Measurements from ENCODE around the gene FAM47E.

FAM47E gene

DNA sequence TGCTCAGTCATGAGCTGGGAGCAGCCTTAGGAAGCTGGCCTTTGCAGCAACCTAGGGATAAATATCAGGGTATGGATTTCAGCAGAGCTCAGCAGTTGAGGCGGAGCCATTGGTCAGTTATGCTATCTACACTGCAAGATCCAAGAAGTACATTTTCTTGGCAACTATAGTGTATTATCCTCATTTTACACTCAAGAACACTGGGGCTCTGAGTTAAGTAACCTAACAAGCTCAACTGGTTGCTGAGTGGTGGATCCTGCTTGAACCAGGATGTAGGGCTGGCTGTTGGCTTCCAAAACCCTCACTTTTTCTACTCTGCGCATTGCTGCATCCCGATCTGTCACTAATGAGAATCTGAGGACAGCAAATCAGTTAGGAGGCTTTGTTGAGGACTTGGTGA, 36.4 kb upstream of the FAM47E start:
- ATAC-seq (no peak), DNase-seq (no peak)
- Mint-ChIP-seq H3K4me3 (no peak overlapping the region), H3K9me3 (no peaks in the 10 kb centered on the region), H3K27ac (no peak overlapping the region), H3K4me1 (peaks cover 54% of the 10 kb centered on the region), H3K27me3 (peaks cover 7% of the 10 kb centered on the region)

DNA sequence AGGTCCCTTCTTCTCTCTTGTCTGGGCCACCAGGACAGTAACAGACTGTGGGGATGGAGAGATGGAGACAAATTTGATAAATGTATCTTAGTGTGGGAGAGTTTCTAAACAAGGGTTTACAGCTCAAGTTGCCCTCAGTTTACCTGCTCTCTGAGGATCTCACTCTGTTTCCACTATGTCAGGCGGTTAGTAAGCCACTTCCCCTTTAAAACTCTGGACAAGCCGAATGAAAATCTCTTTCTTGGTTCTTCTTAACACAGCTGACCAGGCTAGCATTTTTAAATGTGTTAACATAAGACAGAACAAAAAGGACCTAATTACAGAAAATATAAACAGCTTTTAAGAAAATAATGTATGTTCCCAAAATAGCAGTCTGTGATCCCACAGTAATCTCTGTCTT, 35.0 kb upstream of the FAM47E start:
- Mint-ChIP-seq H3K4me1 (peaks cover 43% of the 10 kb centered on the region), H3K27me3 (peaks cover 7% of the 10 kb centered on the region), H3K4me3 (no peak overlapping the region), H3K27ac (no peak overlapping the region), H3K9me3 (no peaks in the 10 kb centered on the region)
- no peak for DNase-seq
- no peak for ATAC-seq

- DNase-seq (no peak), ATAC-seq (no peak)
- peaks cover 7% of the 10 kb centered on the region for H3K27me3 Mint-ChIP-seq
- H3K4me1 Mint-ChIP-seq = peaks cover 36% of the 10 kb centered on the region
- H3K4me3 Mint-ChIP-seq = no peak overlapping the region
- no peaks in the 10 kb centered on the region for H3K9me3 Mint-ChIP-seq
- no peak overlapping the region for H3K27ac Mint-ChIP-seq
These were observed 34.3 kb upstream of the FAM47E start for GRCh38 chr4:76216975-76217814.

DNA sequence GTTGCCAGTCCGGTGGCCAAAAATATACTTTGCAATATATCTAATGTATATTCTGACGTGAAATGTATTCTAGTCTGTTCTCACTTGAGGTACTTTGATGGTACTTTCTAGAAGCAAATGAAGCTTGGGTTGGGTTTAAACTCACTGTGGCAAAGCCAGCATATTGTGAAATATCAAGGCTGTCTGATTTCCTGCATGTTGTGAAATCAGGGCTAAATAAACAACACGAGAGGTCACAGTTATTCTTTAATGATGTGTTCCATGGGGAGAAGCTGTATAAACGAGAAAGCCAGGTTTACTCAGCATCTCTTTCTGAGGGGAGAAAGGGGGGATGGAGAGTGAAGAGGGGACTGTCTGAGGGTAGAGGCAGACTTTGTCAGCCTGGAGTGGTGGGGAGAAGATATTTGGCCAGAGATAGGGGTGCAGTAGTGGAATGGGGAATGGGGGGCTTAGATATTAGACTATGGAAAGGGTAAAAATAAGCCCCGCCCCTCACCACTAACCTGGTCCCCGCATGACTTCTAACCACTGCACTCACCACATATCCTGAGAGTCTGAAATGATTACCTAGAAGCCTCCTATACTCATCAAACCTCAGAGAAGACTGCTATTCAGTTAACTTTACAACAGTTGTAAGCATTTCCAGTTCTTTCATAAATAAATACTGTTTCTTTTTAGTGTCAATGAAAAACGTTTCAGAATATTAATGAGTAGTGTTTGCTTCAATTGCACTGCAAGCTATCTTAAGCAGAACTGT, 32.0 kb upstream of the FAM47E start:
- peaks cover 7% of the 10 kb centered on the region for H3K27me3 Mint-ChIP-seq
- H3K9me3 Mint-ChIP-seq = no peaks in the 10 kb centered on the region
- peak overlapping the region in 1 of 2 donors; percentile 3 for H3K27ac Mint-ChIP-seq
- ATAC-seq = peak; percentile 40
- H3K4me1 Mint-ChIP-seq = peaks cover 17% of the 10 kb centered on the region
- H3K4me3 Mint-ChIP-seq = no peak overlapping the region
- DNase-seq = no peak

DNA sequence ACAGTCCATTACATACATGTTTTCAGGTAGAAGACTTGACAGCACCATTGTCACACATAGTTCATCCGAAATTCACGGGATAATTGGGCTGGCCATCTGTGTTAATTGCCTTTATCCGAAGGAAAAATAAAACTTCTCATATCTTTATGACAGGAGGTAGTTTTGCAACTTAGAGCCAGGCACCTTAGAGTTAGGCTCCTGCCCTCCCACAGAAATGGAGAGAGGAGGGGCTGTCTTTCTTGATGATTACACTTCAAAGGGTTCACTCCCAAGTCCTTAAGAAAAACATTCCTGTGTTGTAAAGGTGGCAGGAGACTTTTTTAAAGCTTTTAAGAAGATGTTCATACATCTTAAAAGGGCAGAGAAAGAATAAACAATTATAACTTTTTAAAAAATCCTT, 27.4 kb upstream of the FAM47E start:
- no peak for DNase-seq
- Mint-ChIP-seq H3K4me1 (peaks cover 4% of the 10 kb centered on the region), H3K9me3 (peaks cover 13 to 15% of the 10 kb centered on the region in 2 donors), H3K27ac (no peak overlapping the region), H3K4me3 (no peak overlapping the region), H3K27me3 (no peaks in the 10 kb centered on the region)
- ATAC-seq = no peak

GRCh38 chr4:76226418-76226817, 25.1 kb upstream of the FAM47E start:
- Mint-ChIP-seq H3K4me1 (no peaks in the 10 kb centered on the region), H3K4me3 (no peak overlapping the region), H3K9me3 (peaks cover 19% of the 10 kb centered on the region in 2 donors), H3K27me3 (no peaks in the 10 kb centered on the region), H3K27ac (no peak overlapping the region)
- ATAC-seq (no peak), DNase-seq (no peak)

GRCh38 chr4:76232681-76233080, 18.8 kb upstream of the FAM47E start:
- Mint-ChIP-seq H3K27ac (no peak overlapping the region), H3K4me3 (no peak overlapping the region), H3K9me3 (peaks cover 16 to 21% of the 10 kb centered on the region in 2 donors), H3K27me3 (no peaks in the 10 kb centered on the region), H3K4me1 (no peaks in the 10 kb centered on the region)
- ATAC-seq (no peak), DNase-seq (no peak)

- DNase-seq (no peak), ATAC-seq (no peak)
- Mint-ChIP-seq H3K9me3 (peaks cover 14 to 21% of the 10 kb centered on the region in 2 donors), H3K4me1 (no peaks in the 10 kb centered on the region), H3K27me3 (no peaks in the 10 kb centered on the region), H3K27ac (no peak overlapping the region), H3K4me3 (no peak overlapping the region)
These were observed 18.4 kb upstream of the FAM47E start for GRCh38 chr4:76233083-76233482.

GRCh38 chr4:76233529-76233928, 18.0 kb upstream of the FAM47E start:
- Mint-ChIP-seq H3K27me3 (no peaks in the 10 kb centered on the region), H3K4me3 (no peak overlapping the region), H3K9me3 (peaks cover 14 to 25% of the 10 kb centered on the region in 2 donors), H3K4me1 (no peaks in the 10 kb centered on the region), H3K27ac (no peak overlapping the region)
- ATAC-seq = no peak
- no peak for DNase-seq

DNA sequence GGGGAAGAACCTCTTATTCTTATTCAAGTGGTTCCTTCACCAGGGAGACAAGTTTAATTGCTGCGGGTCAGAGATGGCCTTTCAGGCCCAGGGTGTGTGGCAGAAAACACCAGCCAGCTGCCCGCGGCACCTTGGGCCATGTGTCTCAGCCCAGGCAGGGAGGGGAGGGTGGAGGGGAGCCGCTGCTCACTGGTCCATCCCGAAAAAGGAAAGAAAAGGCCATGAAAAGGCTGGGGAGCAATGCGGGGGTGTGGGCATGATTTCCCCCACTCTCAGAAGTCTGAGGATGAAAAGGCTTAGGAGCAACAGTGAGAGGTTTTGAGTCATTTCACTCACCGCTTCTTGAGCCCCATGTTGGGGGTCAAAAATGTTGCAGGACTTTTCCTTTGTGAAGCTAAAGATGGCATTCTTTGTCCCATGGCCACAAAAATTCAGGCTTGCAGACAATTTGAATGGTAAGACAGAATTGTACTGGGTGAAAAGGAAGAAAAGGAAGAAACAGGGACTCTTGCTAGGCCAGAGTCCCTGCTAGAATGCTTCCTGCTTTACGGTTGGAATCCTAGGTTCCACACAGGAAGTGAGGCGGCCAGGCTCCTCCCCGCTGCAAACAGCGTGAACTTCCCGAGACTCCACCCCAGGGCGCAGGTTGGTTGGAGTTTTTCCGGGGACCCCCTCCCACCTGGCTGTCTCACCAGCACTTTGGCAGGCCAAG, 17.4 kb upstream of the FAM47E start:
- no peak for DNase-seq

GRCh38 chr4:76234679-76235044, 16.9 kb upstream of the FAM47E start:
- no peak overlapping the region for H3K4me3 Mint-ChIP-seq
- ATAC-seq = no peak
- H3K27me3 Mint-ChIP-seq = no peaks in the 10 kb centered on the region
- no peak overlapping the region for H3K27ac Mint-ChIP-seq
- peaks cover 8 to 17% of the 10 kb centered on the region in 2 donors for H3K9me3 Mint-ChIP-seq
- no peak for DNase-seq
- H3K4me1 Mint-ChIP-seq = no peaks in the 10 kb centered on the region

More for the DNA sequence above, 17.4 kb upstream of the FAM47E start:
- peaks cover 9 to 21% of the 10 kb centered on the region in 2 donors for H3K9me3 Mint-ChIP-seq
- H3K27ac Mint-ChIP-seq = no peak overlapping the region
- H3K4me3 Mint-ChIP-seq = no peak overlapping the region
- no peak for ATAC-seq
- no peaks in the 10 kb centered on the region for H3K4me1 Mint-ChIP-seq
- H3K27me3 Mint-ChIP-seq = no peaks in the 10 kb centered on the region

DNA sequence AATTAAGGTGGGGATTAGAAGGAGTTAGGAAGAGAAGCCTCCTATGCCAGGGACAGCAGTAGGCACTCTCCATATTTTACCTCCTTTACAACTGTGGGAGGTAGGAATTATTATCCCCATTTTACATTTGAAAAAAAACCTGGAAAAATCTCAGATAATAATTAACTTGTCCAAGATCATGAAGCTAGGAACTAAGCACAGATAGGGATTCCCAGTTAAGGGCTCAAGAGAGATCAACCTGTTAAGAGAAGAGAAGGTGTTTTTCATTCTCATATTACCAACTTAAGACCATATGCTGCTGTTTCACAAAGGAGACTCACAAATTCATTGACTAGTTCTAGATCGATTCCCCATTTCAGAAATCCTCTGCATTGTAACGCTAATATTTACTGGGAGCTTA, 16.1 kb upstream of the FAM47E start:
- no peak overlapping the region for H3K27ac Mint-ChIP-seq
- H3K9me3 Mint-ChIP-seq = peaks cover 15 to 24% of the 10 kb centered on the region in 2 donors
- ATAC-seq (no peak), DNase-seq (no peak)
- no peaks in the 10 kb centered on the region for H3K4me1 Mint-ChIP-seq
- H3K4me3 Mint-ChIP-seq = no peak overlapping the region
- no peaks in the 10 kb centered on the region for H3K27me3 Mint-ChIP-seq

DNA sequence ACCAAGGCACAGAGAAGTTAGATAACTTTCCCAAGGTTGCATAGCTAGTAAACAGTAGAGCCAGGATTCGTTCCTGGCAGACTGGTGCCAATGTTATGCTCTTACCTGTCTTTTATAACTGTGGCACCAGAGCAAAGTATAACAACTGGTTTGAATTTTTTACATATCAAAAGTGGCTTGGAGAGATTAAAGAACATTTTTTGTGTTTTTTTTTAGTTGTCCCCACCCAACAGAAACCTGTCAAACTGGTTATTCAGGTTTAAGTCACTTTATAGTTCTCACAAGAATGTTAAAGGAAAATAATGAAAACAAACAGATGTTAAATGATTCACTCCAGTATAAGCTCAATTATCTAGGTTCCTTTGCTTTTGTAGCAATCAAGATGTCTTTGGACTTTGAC, 15.6 kb upstream of the FAM47E start:
- Mint-ChIP-seq H3K4me1 (no peaks in the 10 kb centered on the region), H3K4me3 (no peak overlapping the region), H3K27ac (no peak overlapping the region), H3K9me3 (peaks cover 21 to 29% of the 10 kb centered on the region in 2 donors), H3K27me3 (no peaks in the 10 kb centered on the region)
- no peak for ATAC-seq
- DNase-seq = no peak

GRCh38 chr4:76238236-76238635, 13.3 kb upstream of the FAM47E start:
- H3K4me3 Mint-ChIP-seq = no peak overlapping the region
- peaks cover 22 to 37% of the 10 kb centered on the region in 2 donors for H3K9me3 Mint-ChIP-seq
- no peaks in the 10 kb centered on the region for H3K4me1 Mint-ChIP-seq
- ATAC-seq (no peak), DNase-seq (no peak)
- no peak overlapping the region for H3K27ac Mint-ChIP-seq
- no peaks in the 10 kb centered on the region for H3K27me3 Mint-ChIP-seq

DNA sequence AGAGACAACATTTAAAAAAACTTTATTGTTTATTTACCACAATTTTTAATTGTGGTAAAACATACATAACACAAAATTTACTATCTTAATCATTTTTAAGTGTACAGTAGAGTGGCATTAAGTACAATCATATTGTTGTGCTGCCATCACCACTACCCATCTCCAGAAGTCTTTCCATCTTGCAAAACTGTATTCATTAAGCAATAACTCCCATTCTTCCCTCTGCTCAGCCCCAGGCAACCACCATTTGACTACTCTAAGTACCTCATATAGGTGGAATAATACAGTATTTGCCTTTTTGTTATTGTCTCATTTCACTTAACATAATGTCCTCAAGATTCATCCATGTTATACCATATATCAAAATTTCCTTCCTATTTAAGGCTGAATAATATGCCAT, 12.8 kb upstream of the FAM47E start:
- Mint-ChIP-seq H3K4me1 (no peaks in the 10 kb centered on the region), H3K27me3 (no peaks in the 10 kb centered on the region), H3K4me3 (no peak overlapping the region), H3K9me3 (peaks cover 22 to 37% of the 10 kb centered on the region in 2 donors), H3K27ac (no peak overlapping the region)
- no peak for DNase-seq
- no peak for ATAC-seq

DNA sequence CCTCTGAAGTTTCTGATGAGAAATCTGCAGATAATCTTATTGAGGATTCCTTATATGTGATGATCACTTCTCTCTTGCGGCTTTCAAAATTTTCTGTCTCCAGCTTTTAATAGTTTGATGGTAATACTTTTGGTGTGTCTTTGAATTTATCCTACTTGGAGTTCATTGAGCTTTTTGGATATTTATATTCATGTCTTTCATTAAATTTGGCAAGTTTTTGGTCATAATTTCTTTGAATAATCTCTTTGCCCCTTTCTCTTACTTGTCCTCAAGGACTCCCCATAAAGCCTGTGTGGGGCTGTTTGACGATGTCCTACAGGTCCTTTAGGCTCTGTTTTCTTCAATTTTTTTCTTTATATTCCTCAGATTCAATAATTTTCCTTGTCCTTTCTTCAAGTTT, 11.3 kb upstream of the FAM47E start:
- Mint-ChIP-seq H3K4me3 (no peak overlapping the region), H3K4me1 (no peaks in the 10 kb centered on the region), H3K27ac (no peak overlapping the region), H3K27me3 (no peaks in the 10 kb centered on the region), H3K9me3 (peaks cover 22 to 37% of the 10 kb centered on the region in 2 donors)
- no peak for DNase-seq
- ATAC-seq = no peak

All from stimulated activated naive CD8-positive, alpha-beta T cell treated with anti-CD3 and anti-CD28 coated beads, Interleukin-15, amount 100 ng/mL, for 72 hours (primary cell).